Activated CD8-positive, alpha-beta T cell treated with anti-CD3 and anti-CD28 coated beads, Interleukin-2, amount 10 ng/mL, durations not matched to agents 7 days and 5 days (primary cell): ENCODE data around the gene GPAT2. TPM values are rescaled to one million over a fixed set of nuclear protein-coding genes. Genes with fewer than 3 reads are reported as not detected.
"Not testable (repeated sequence)": the region's sequence is repeated elsewhere in the genome, so short reads cannot be mapped to it uniquely, and the experiment has no call there.

Experiments
- ATAC-seq: fragments of 150-1000 bp; cut with Tn5 transposase; one replicate; pipeline ENCODE4 v1.10.0; 2021; ENCODE audit warnings: moderate library complexity
- CTCF ChIA-PET: fragments of 350-600 bp; sonication (Branson Sonifier 250); formaldehyde crosslinking; loops from one replicate; lab custom pipeline; 2021; ENCODE audit warnings: antibody characterized with exemption; lab: Charles Lee
- POLR2A ChIA-PET: fragments of 350-600 bp; sonication (Branson Sonifier 250); formaldehyde crosslinking; loops from one replicate; lab custom pipeline; 2021; ENCODE audit warnings: antibody characterized with exemption; lab: Charles Lee
- DNase-seq: peaks from one replicate; pipeline ENCODE4 v3.0.0-alpha.2; 2020
- H3K27ac Mint-ChIP-seq: one replicate; pipeline ENCODE4 v1.8.0; 2021; ENCODE audit warnings: mild to moderate bottlenecking, mixed read lengths
- H3K27me3 Mint-ChIP-seq: one replicate; pipeline ENCODE4 v1.8.0; 2021; ENCODE audit warnings: low read depth, mixed read lengths
- H3K36me3 Mint-ChIP-seq: one replicate; pipeline ENCODE4 v1.8.0; 2021; ENCODE audit warnings: low read depth, mixed read lengths
- H3K4me1 Mint-ChIP-seq: one replicate; pipeline ENCODE4 v1.8.0; 2021; ENCODE audit warnings: low read depth, mixed read lengths
- H3K4me3 Mint-ChIP-seq: one replicate; pipeline ENCODE4 v1.8.0; 2021; ENCODE audit warnings: mild to moderate bottlenecking, mixed read lengths
- H3K9me3 Mint-ChIP-seq: one replicate; pipeline ENCODE4 v1.8.0; 2022; ENCODE audit warnings: mixed read lengths; ENCODE audit not compliant: insufficient read depth
- total RNA-seq, 2 experiments: library from RNA; stranded (reverse); gene quantifications; one replicate each; pipeline ENCODE4 v1.2.3, GENCODE V29; 2021

Gene GPAT2
- total RNA-seq, 2 experiments from 2014 or later: 4.3 to 4.5 TPM

DNA sequence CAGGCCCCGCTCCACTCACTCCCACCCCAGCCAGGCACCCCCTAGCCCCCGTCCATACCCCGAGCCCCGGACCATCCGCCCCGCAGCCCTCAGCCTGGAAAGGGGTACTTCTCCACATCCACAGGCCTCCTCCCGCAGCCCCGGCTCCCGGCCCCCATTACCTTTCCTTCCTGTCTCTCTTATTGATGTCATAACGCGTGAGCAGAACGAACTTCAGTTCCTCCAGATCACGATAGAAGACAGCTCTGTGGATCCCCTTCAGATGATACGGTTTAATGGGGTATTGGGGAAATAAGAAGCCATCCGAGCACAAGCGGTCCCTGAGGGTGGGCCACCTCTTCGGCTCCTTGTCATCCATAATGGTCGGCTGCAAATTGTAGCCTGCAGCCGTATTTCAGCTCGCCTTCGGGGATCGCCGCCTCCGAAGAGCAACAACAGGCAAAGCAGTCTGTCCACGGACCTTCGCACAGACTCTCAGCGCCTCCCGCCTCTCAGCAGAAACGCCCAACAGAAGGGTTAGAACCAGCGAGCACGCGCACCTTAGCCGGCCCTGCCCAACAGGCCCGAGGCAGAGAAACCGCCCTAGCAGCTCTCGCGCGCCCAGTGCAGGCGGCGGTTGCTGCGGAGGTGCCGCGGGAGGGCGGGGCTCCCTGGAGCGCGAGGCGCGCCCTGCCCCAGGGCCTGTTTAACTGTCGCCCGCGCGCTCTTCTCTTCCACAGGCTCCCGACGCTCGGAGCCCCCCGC is 43.2 kb downstream of the GPAT2 start, which contains the start of gene ANKRD36C:
TSS of gene ANKRD36C (minus strand) at position 474 of the 744 bp plus-strand sequence. CDS start at position 358, 116 bp downstream.
- Mint-ChIP-seq H3K27me3 (peaks cover 22% of the 10 kb centered on the region), H3K4me3 (peak within 1 kb of the TSS; percentile 99), H3K27ac (peak within 1 kb of the TSS; percentile 99)
- peak; percentile 96 for ATAC-seq
- peak; percentile 46 for DNase-seq
- not testable (repeated sequence) for H3K9me3 Mint-ChIP-seq, H3K36me3 Mint-ChIP-seq, H3K4me1 Mint-ChIP-seq
- POLR2A ChIA-PET: interaction anchor here (0.6 to 1.9 kb wide), 4 partner anchors 126 to 965 kb away, joined by 3 to 9 read pairs (median 4); no protein-coding TSS in a partner anchor
- CTCF ChIA-PET: interaction anchor here (0.6 to 2.4 kb wide), 12 partner anchors 14 to 273 kb away, joined by 3 to 26 read pairs (median 8); partner anchors contain the start of genes ADRA2B, CIAO1, DUSP2 and STARD7

- not testable (repeated sequence) for ATAC-seq, H3K27ac Mint-ChIP-seq, H3K4me1 Mint-ChIP-seq, H3K9me3 Mint-ChIP-seq
- CTCF ChIA-PET: interaction anchor here (0.6 to 2.3 kb wide), 2 partner anchors 122 to 155 kb away, joined by 3 to 10 read pairs; partner anchors contain the start of gene DUSP2
- POLR2A ChIA-PET: interaction anchor here (0.6 to 1.9 kb wide), 4 partner anchors 126 to 965 kb away, joined by 3 to 9 read pairs (median 3); no protein-coding TSS in a partner anchor
- H3K36me3 Mint-ChIP-seq: peaks cover 11% of the 10 kb centered on the region
- H3K27me3 Mint-ChIP-seq: peaks cover 18% of the 10 kb centered on the region
- H3K4me3 Mint-ChIP-seq: peak overlapping the region; percentile 69
- peak; percentile 30 for DNase-seq
Measured at GRCh38 chr2:95990884-95991283, 43.8 kb downstream of the GPAT2 start.

Other genes with a start within 250 kb of the GPAT2 start
- 10 to 100 TPM; 87.5 to 95.1 TPM for gene ANKRD36C, start 43.1 kb downstream of the GPAT2 start, total RNA-seq
- gene ADRA2B, start 81.7 kb upstream of the GPAT2 start, total RNA-seq: under 1 TPM in 1 of 2 experiments, not detected in 1; 0.08 TPM
- under 1 TPM in 1 of 2 experiments, not detected in 1; 0.34 TPM for gene ASTL, start 103.6 kb upstream of the GPAT2 start, total RNA-seq
- 10 to 100 TPM; 20.3 to 21.2 TPM for gene DUSP2, start 110.5 kb upstream of the GPAT2 start, total RNA-seq
- gene STARD7, start 173.9 kb upstream of the GPAT2 start, total RNA-seq: 100 to 1,000 TPM; 139 to 143 TPM
- 10 to 100 TPM; 31.8 to 34.2 TPM for gene TMEM127, start 231.1 kb upstream of the GPAT2 start, total RNA-seq
- gene CIAO1, start 231.3 kb upstream of the GPAT2 start, total RNA-seq: 10 to 100 TPM; 64.9 to 65.9 TPM